Osteoblast (primary cell): ENCODE results near the gene TRPM7. TPM values are rescaled to one million over a fixed set of nuclear protein-coding genes. Genes with fewer than 3 reads are reported as not detected.
"Not testable (repeated sequence)": the region's sequence is repeated elsewhere in the genome, so short reads cannot be mapped to it uniquely, and the experiment has no call there.

Source experiments
- DNase-seq: peaks from one replicate; pipeline ENCODE4 v3.0.0; 2011; ENCODE audit warnings: low spot score, mixed read lengths; ENCODE audit not compliant: insufficient read length; ENCODE audit errors: missing footprints
- H2AFZ ChIP-seq: 2 replicates; pipeline ENCODE4 v1.6.0; 2011; ENCODE audit warnings: mild to moderate bottlenecking, low read length
- H3K27ac ChIP-seq: 2 replicates; pipeline ENCODE4 v1.5.1; 2011; ENCODE audit warnings: mild to moderate bottlenecking, low read depth, low read length, moderate library complexity
- H3K27me3 ChIP-seq: 2 replicates; pipeline ENCODE4 v1.6.0; 2012; ENCODE audit warnings: mild to moderate bottlenecking, control low read depth, inconsistent platforms, low read length, moderate library complexity; ENCODE audit not compliant: insufficient read depth
- H3K36me3 ChIP-seq: 2 replicates; pipeline ENCODE4 v1.5.1; 2011; ENCODE audit warnings: mild to moderate bottlenecking, low read length, control low read depth, moderate library complexity; ENCODE audit not compliant: insufficient read depth
- H3K4me1 ChIP-seq: 2 replicates; pipeline ENCODE4 v1.5.1; 2011; ENCODE audit warnings: mild to moderate bottlenecking, low read length, control low read depth, moderate library complexity; ENCODE audit not compliant: insufficient read depth
- H3K4me2 ChIP-seq: 2 replicates; pipeline ENCODE4 v1.6.0; 2011; ENCODE audit warnings: mild to moderate bottlenecking, low read length; ENCODE audit not compliant: insufficient read depth
- H3K4me3 ChIP-seq: fragments of 200-600 bp; sonication (generic); 3 replicates; pipeline ENCODE4 v1.5.1; 2012; ENCODE audit warnings: mild to moderate bottlenecking, low read length, inconsistent platforms; ENCODE audit not compliant: insufficient read depth
- H3K79me2 ChIP-seq: 2 replicates; pipeline ENCODE4 v1.6.0; 2012; ENCODE audit warnings: mild to moderate bottlenecking, low read length, control low read depth, inconsistent platforms; ENCODE audit not compliant: insufficient read depth
- H3K9me3 ChIP-seq: 2 replicates; pipeline ENCODE4 v1.5.1; 2011; ENCODE audit warnings: low read depth, low read length, control low read depth
- H4K20me1 ChIP-seq: 2 replicates; pipeline ENCODE4 v1.6.0; 2012; ENCODE audit warnings: mild to moderate bottlenecking, low read length, control low read depth; ENCODE audit not compliant: insufficient read depth
- total RNA-seq: library from RNA; depleted of rRNA; stranded (reverse); fragments of >200 nt; gene quantifications from 2 replicates; pipeline ENCODE4 v1.2.3, GENCODE V29; 2012
- TF ChIP-seq, protein P1 (sequence below): IDR thresholded peaks from 2 replicates; pipeline ENCODE4 v1.5.1; 2011; ENCODE audit warnings: mild to moderate bottlenecking, low read depth, low read length, moderate library complexity; ENCODE audit errors: extremely low read depth

The TRPM7 gene
- total RNA-seq, 1 donor: 116 TPM

GRCh38 chr15:50607129-50607528 lies 79.5 kb downstream of the TRPM7 start:
- Histone ChIP-seq H4K20me1 (no peaks in the 10 kb centered on the region), H2AFZ (no peak overlapping the region), H3K9me3 (no peaks in the 10 kb centered on the region), H3K4me1 (no peaks in the 10 kb centered on the region), H3K4me2 (no peak overlapping the region), H3K4me3 (no peak overlapping the region), H3K27ac (no peak overlapping the region), H3K36me3 (peaks cover 53% of the 10 kb centered on the region), H3K27me3 (no peaks in the 10 kb centered on the region), H3K79me2 (peaks cover 6% of the 10 kb centered on the region)
- DNase-seq: no peak
- TF ChIP-seq, protein P1, sequence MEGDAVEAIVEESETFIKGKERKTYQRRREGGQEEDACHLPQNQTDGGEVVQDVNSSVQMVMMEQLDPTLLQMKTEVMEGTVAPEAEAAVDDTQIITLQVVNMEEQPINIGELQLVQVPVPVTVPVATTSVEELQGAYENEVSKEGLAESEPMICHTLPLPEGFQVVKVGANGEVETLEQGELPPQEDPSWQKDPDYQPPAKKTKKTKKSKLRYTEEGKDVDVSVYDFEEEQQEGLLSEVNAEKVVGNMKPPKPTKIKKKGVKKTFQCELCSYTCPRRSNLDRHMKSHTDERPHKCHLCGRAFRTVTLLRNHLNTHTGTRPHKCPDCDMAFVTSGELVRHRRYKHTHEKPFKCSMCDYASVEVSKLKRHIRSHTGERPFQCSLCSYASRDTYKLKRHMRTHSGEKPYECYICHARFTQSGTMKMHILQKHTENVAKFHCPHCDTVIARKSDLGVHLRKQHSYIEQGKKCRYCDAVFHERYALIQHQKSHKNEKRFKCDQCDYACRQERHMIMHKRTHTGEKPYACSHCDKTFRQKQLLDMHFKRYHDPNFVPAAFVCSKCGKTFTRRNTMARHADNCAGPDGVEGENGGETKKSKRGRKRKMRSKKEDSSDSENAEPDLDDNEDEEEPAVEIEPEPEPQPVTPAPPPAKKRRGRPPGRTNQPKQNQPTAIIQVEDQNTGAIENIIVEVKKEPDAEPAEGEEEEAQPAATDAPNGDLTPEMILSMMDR: no peak

GRCh38 chr15:50605462-50605861 lies 81.1 kb downstream of the TRPM7 start:
- TF ChIP-seq, protein P1: no peak
- Histone ChIP-seq H3K4me1 (no peaks in the 10 kb centered on the region), H3K36me3 (peaks cover 45% of the 10 kb centered on the region), H3K27ac (no peak overlapping the region), H3K4me2 (no peak overlapping the region), H3K9me3 (no peaks in the 10 kb centered on the region), H3K27me3 (no peaks in the 10 kb centered on the region), H3K79me2 (peaks cover 6% of the 10 kb centered on the region), H2AFZ (no peak overlapping the region), H4K20me1 (no peaks in the 10 kb centered on the region), H3K4me3 (no peak overlapping the region)
- no peak for DNase-seq

DNA sequence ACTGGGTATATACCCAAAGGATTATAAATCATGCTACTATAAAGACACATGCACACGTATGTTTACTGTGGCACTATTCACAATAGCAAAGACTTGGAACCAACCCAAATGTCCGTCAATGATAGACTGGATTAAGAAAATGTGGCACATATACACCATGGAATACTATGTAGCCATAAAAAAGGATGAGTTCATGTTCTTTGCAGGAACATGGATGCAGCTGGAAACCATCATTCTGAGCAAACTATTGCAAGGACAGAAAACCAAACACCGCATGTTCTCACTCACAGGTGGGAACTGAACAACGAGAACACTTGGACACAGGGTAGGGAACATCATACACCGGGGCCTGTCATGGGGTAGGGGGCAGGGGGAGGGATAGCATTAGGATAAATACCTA lies 84.6 kb downstream of the TRPM7 start:
- H3K36me3 ChIP-seq: peaks cover 43% of the 10 kb centered on the region
- not testable (repeated sequence) for H3K9me3 ChIP-seq, H3K4me1 ChIP-seq, H4K20me1 ChIP-seq, H3K4me2 ChIP-seq, H3K27ac ChIP-seq, DNase-seq, H3K27me3 ChIP-seq, H3K79me2 ChIP-seq, H2AFZ ChIP-seq, H3K4me3 ChIP-seq

DNA sequence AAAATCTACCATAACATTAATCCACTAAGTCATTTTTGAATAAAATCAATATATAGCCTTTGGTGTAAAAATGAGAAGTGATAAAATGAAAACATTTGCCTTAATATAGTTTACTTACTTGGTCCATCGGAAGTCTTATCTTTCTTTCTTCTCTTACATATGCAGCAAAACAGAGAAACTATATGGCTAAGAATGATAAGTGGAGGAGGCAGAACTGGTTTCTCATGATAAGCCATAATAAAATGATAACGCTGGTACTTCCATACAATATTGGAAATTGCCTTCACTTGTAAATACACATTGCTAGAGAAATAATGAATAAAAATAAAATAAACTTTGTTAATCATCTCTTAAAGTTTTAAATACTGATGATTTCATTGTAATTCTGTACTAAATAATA lies 92.3 kb downstream of the TRPM7 start:
- Histone ChIP-seq H3K27me3 (no peaks in the 10 kb centered on the region), H3K9me3 (no peaks in the 10 kb centered on the region), H3K27ac (no peak overlapping the region), H3K36me3 (peaks cover 71% of the 10 kb centered on the region), H3K4me3 (no peak overlapping the region), H2AFZ (no peak overlapping the region), H3K4me2 (no peak overlapping the region), H4K20me1 (no peaks in the 10 kb centered on the region), H3K4me1 (no peaks in the 10 kb centered on the region), H3K79me2 (peaks cover 6% of the 10 kb centered on the region)
- no peak for DNase-seq
- TF ChIP-seq, protein P1: no peak

DNA sequence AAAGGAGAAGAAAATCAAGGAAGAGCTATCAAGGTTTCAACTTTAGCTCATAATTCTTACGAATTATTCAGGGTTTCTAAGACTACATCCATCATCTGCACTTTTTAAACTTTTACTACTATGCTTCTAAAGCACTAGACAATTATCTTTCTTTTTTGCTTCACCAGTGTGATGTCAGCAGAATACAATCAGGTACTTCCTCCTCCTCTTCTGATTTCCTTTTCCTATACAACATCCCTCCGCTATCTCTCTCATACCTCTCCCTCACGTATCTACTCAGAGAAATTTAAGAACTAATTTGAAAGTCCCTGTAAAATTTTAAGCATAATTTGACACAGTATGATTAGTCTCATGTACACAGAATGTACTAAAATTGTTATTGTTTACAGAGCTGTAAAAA lies 92.8 kb downstream of the TRPM7 start:
- no peaks in the 10 kb centered on the region for H3K4me1 ChIP-seq
- H3K9me3 ChIP-seq: no peaks in the 10 kb centered on the region
- H3K27ac ChIP-seq: no peak overlapping the region
- H3K27me3 ChIP-seq: no peaks in the 10 kb centered on the region
- no peak overlapping the region for H2AFZ ChIP-seq
- TF ChIP-seq, protein P1: no peak
- H4K20me1 ChIP-seq: no peaks in the 10 kb centered on the region
- peaks cover 67% of the 10 kb centered on the region for H3K36me3 ChIP-seq
- DNase-seq: no peak
- H3K4me3 ChIP-seq: no peak overlapping the region
- no peak overlapping the region for H3K4me2 ChIP-seq
- H3K79me2 ChIP-seq: peaks cover 6% of the 10 kb centered on the region
